GM12801 (cell line): ENCODE results near the gene HDAC4.

Experiments used
- CTCF ChIP-seq: IDR thresholded peaks from one replicate; pipeline ENCODE4 v1.5.1; 2011; ENCODE audit warnings: control low read depth; ENCODE audit not compliant: insufficient read length; ENCODE audit errors: extremely low read depth

The HDAC4 gene

GRCh38 chr2:239399433-239399920 lies 1.3 kb downstream of the HDAC4 start:
- no peak for TF ChIP-seq CTCF

- TF ChIP-seq CTCF, result no peak
These were observed 2.3 kb downstream of the HDAC4 start for GRCh38 chr2:239398521-239398921.

- TF ChIP-seq CTCF, result no peak
These were observed 2.8 kb downstream of the HDAC4 start for GRCh38 chr2:239397931-239398471.

- no peak for TF ChIP-seq CTCF
These were observed 3.7 kb downstream of the HDAC4 start for GRCh38 chr2:239396881-239397681.

GRCh38 chr2:239395524-239395923 lies 5.3 kb downstream of the HDAC4 start:
- TF ChIP-seq CTCF, result no peak

- TF ChIP-seq CTCF, result no peak
These were observed 5.8 kb downstream of the HDAC4 start for GRCh38 chr2:239394978-239395377.

- TF ChIP-seq CTCF, result no peak
These were observed 6.4 kb downstream of the HDAC4 start for GRCh38 chr2:239394346-239394945.
